ENCODE results near the gene BCAS3. TPM values are rescaled to one million over a fixed set of nuclear protein-coding genes. Genes with fewer than 3 reads are reported as not detected.

The BCAS3 gene
- total RNA-seq, 1 experiment from 2014 or later = 8.0 TPM

DNA sequence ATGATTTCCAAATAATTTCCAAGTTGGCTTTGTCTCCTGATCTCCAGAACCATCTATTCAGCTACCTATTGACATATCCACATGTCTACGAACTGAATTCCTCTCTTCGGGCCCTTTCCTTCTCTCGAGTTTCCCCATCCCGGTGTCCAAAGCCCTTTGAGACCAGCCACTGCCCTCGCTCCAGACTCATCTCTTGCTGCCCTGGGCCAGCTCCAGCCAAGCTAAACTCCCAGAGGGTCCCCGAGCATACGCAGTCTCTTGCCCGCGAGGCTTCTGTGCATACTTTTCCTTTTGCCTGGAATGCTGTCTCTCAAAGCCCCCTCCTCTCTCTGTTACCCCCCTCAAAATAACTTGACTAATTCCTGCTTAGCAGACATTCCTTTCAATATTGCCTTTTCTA, 694.8 kb downstream of the BCAS3 start:
- no peak for DNase-seq (ENCODE audit: low read depth)

DNA sequence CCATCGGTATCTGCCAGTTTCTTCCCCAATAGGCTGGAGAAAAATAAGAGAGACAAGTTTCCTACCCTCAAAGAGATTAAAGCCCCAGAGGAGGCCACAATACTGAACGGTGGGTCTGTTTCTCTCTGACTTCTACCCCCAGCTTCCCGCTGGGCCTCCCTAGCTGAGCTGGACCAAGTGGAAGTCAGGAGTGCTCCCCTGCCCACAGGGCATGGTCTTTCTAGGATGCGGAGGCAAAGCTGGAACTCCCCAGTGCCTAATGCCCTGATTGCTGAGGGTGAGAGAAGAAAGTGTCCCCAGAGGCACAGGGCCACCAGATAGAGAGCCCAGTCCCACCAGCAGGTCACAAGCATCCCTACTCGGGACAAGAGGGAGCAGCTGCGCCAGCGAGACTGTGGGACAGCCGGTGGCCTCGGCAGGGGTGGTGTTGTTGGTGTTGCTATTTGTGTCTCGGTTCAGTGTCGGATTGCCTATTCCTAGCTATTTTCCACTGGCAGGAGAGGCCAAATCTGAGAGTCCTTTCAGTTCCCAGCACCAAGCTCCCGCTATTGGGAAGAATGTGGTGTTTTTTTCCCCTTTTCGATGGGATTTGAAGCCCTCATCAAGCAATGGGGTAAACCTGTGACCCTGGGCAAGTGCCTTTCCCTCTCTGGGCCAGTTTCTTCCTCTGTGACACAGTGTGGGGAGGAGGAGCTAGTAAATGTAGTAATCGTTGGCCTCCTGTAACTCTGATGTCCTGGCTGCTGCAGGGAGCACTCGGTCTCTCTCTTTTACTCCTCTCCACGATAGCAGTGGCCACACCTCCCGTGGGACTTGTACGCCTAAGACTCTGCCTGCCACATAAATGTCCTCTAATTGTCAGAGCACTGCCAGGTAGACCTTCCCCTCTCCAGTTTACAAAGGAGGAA, 699.5 kb downstream of the BCAS3 start:
- no peak for DNase-seq (ENCODE audit: low read depth)

GRCh38 chr17:61378658-61379456, 701.2 kb downstream of the BCAS3 start:
- no peak for DNase-seq (ENCODE audit: low read depth)

DNA sequence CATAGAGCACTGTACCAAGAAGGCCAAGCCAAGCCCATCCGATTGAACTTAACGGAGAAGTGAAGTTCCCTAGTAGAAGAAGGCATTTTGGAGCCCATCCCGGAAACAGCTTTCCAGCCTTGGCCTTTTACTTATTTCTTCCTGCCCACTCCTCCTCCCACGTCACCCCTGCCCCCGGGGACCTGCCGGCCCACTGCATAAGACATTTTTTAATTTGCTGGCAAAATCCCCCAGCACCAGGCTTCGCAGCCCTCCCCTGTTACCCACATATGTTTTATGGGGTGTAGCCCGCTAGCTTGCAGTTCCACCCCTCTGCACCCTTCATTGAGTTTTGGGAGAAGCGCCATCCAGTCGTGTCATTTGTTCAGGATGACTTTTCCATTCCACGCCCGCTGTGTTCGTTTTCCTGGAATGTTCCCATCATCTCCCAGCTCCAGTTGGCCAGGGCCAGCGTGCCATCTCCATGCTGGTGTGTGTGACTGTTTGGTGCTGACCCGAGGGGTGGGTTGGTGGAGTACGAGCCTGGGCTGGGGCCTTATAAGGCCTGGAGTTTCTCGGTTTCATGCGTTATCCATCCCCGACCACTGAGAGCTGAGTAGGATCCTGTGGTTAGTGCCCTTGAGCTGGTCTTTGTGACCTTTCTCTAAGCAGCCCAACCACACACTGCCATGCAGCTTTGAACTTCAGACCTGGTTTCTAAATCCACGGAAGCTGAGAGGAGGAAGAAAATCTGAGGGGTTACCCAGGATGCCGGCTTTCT, 702.0 kb downstream of the BCAS3 start:
- no peak for DNase-seq (ENCODE audit: low read depth)

DNA sequence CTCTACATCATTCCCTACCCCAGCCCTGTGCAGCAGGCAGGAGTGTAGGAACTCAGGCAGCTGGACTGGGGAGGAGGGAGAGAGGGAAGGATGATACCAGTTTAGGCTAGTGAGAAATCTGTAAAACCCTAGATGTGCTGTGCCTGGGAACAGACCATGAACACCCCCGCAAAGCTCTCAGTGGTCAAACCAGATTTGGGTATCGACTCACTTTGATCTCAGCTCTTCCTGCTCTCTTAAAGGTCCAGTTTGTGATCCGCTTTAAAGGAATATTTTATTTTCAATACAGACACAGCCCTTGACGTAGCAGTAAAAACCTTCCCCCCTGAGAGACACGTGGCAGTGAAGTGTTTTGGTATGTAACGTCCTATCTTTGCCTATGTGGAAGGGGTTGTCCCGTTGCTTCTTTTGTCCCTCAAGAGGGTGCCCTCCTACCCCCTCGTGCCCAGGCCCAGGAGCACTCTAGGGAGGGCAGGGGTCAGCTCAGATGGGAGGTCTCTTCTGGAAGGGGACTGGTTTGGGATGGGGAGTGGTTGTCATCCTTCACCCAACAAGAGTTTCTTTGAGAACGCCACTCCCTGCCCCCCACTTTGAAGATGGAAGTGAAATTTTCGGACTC, 702.7 kb downstream of the BCAS3 start:
- no peak for DNase-seq (ENCODE audit: low read depth)

- DNase-seq (ENCODE audit: low read depth) = no peak
These were observed 703.3 kb downstream of the BCAS3 start for GRCh38 chr17:61380836-61381525.

- no peak for DNase-seq (ENCODE audit: low read depth)
These were observed 703.9 kb downstream of the BCAS3 start for GRCh38 chr17:61381537-61381936.

GRCh38 chr17:61382796-61383688, 705.4 kb downstream of the BCAS3 start:
- no peak for DNase-seq (ENCODE audit: low read depth)

DNA sequence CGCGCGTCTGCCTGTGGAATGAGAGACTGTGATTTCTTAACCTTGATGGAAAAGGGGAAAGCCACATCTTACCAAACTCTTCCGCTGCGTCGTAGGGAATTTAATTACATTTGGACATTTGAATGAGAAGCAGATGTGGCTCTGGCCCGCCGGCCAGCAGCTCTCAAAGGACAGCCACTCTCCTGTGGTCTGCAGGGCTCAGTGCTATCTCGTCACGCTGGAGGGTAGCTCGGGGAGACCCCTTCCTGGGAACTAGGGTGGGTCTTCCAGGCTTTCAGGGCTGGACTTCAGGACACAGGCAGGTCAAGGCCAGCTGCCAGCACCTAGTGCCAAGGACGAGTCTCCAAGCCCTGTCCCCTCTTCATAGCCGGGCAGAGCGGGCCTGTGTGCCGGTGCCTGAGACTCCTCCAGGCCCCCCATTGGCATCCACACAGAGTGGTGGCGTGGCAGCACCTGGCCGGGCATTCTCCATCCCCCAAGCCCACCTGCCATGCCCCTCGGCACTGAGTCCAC, 706.1 kb downstream of the BCAS3 start:
- DNase-seq (ENCODE audit: low read depth) = no peak

DNA sequence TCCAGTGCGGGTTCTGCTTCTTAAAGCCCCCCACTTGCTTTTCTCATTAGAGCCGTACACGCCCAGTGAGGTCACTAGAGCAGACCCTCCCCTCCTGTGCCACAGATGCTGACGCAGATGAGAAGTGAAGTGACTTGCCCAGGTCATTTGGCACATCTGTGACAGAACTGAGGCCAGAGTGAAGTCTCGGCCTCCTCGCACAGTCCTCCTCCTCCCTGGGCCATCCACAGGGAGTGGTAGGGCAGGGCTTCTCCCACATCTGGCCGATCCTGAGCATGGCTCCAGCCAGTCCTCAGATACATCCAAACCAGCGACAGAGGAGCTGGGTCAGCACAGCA, 706.7 kb downstream of the BCAS3 start:
- no peak for DNase-seq (ENCODE audit: low read depth)

GRCh38 chr17:61384692-61385576, 707.3 kb downstream of the BCAS3 start:
- DNase-seq (ENCODE audit: low read depth) = no peak

DNA sequence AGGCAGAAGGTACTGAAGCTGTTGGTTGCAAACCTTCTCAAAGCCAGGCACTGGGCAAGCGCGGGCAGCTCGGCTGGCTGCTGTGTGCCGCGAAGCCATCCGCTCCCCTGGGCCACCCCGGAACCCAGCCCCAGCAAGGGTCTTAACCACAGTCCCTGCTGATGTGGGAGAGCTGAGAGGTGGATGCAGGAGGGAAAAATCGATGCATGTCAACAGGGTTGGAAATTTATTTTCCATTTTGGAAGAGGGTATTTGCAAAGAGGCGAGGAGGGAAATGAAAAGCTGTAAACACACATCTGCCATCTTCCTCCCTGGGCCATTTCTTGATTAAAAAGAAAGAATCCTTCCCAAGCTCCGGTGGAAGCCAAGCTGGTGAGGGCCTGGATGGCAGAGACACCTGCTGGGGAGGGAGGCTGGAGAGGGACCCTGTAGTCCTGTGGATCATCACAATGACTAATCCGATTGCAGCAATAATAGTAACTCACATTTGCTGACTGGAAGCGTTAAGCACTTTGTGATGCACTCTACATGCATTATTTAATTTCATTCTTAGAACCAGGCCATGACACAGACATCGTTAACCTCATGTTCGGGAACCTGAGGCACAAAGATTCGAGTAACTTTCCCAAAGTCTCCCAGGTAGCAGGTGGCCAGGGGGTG, 708.1 kb downstream of the BCAS3 start:
- no peak for DNase-seq (ENCODE audit: low read depth)

- no peak for DNase-seq (ENCODE audit: low read depth)
These were observed 708.6 kb downstream of the BCAS3 start for GRCh38 chr17:61386251-61386650.

DNA sequence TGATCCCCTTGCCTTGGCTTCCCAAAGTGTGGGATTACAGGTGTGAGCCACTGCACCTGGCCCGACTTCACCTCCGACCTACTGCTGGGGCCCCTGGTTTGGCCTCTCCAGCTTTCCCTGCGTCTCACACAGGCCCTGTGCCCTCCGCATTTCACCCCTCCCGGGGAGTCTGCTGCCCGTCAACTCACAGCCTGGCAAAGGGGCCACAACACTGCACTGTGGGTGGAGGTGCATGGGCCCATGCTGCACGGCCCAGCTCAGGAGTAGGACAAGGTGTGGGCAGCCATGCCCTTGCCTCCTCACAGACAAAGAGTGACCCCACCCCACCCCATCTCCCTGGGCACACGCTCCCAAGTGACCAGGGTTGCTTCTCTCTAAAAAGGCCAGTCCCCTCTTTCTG, 709.4 kb downstream of the BCAS3 start:
- DNase-seq (ENCODE audit: low read depth) = no peak

DNA sequence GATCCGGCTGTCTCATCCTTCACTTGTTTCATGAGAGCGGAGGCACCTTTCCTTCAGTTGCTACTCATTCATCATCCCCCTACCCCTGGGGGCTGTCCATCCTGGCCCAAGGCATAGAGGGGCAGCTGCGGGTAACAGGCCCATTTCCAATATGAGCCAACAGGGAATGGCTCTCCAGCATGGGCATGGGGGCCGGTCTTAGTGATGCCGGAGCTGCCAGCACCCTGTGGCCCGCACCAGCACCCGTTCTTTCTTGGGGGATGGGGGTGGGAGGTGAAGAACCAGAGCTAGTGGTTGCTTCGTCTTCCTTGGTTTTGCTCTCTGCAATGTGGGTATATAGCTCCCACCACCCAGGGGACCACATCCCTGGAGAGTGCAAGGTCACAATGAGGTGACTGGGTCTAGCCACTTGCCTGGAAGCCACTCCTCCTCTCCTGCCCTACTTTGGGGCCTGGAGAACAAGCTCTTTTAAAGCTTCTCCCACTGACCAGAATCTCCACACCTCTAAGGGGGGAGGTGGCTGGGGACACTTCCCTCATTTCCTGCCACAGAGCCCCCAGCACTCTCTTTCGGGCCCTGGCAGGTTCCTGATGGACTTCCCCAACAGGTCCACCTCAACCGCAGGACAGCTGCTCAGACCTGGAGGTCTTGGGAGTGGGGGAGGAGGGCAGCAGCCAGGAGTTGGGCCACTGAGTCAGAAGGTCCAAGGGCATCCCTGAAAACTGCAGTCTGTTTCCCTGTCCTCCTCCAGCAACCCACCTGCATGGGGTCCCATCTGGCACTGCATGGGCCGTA, 710.1 kb downstream of the BCAS3 start:
- DNase-seq (ENCODE audit: low read depth) = no peak

- no peak for DNase-seq (ENCODE audit: low read depth)
These were observed 711.1 kb downstream of the BCAS3 start for GRCh38 chr17:61388561-61389356.

Data from HT1080 (cell line).